ENCODE data around the gene FBL. TPM values are rescaled to one million over a fixed set of nuclear protein-coding genes. Genes with fewer than 3 reads are reported as not detected.

FBL gene
- total RNA-seq, 1 donor from 2014 or later, result 141 TPM

- DNase-seq, result peak; percentile 45
Measured at GRCh38 chr19:39875401-39875864, 29.3 kb upstream of the FBL start.

- DNase-seq, result no peak
Measured at GRCh38 chr19:39874404-39874803, 28.2 kb upstream of the FBL start.

- DNase-seq, result no peak
Measured at GRCh38 chr19:39873385-39873784, 27.2 kb upstream of the FBL start.

- no peak for DNase-seq
Measured at GRCh38 chr19:39871886-39872866, 26.0 kb upstream of the FBL start.

GRCh38 chr19:39871362-39871761 lies 25.2 kb upstream of the FBL start:
- no peak for DNase-seq

- no peak for DNase-seq
Measured at GRCh38 chr19:39870171-39870971, 24.2 kb upstream of the FBL start.

- DNase-seq, result no peak
Measured at GRCh38 chr19:39867952-39868351, 21.8 kb upstream of the FBL start.

GRCh38 chr19:39867133-39867532 lies 21.0 kb upstream of the FBL start:
- no peak for DNase-seq

GRCh38 chr19:39865953-39866352 lies 19.8 kb upstream of the FBL start:
- no peak for DNase-seq

- no peak for DNase-seq
Measured at GRCh38 chr19:39865186-39865585, 19.0 kb upstream of the FBL start.

GRCh38 chr19:39864118-39864517 lies 17.9 kb upstream of the FBL start:
- DNase-seq, result no peak

- no peak for DNase-seq
Measured at GRCh38 chr19:39858541-39858940, 12.4 kb upstream of the FBL start.

- no peak for DNase-seq
Measured at GRCh38 chr19:39852882-39853281, 6.7 kb upstream of the FBL start.

GRCh38 chr19:39850892-39851291 lies 4.7 kb upstream of the FBL start:
- no peak for DNase-seq

GRCh38 chr19:39848392-39848791 lies 2.2 kb upstream of the FBL start:
- no peak for DNase-seq

GRCh38 chr19:39847525-39847924 lies 1.3 kb upstream of the FBL start:
- no peak for DNase-seq

GRCh38 chr19:39846678-39847486 lies 703 bp upstream of the FBL start:
- DNase-seq, result no peak

- peak; percentile 44 for DNase-seq
Measured at GRCh38 chr19:39845584-39845932, 621 bp downstream of the FBL start.

- DNase-seq, result no peak
Measured at GRCh38 chr19:39845172-39845571, 1.0 kb downstream of the FBL start.

- peak; percentile 71 for DNase-seq
Measured at GRCh38 chr19:39843919-39844793, 2.0 kb downstream of the FBL start.

- DNase-seq, result no peak
Measured at GRCh38 chr19:39842693-39843435, 3.3 kb downstream of the FBL start.
